A549 (cell line): ENCODE data around the gene VPS26B.
"Not testable (repeated sequence)": the region's sequence is repeated elsewhere in the genome, so short reads cannot be mapped to it uniquely, and the experiment has no call there.

Source experiments
- CBX8 ChIP-seq: fragments of 200-600 bp; sonication (generic); IDR thresholded peaks from 2 replicates; pipeline ENCODE4 v1.6.1; 2016
- TF ChIP-seq, protein P1 (sequence below): fragments of 150-350 bp; IDR thresholded peaks from 2 replicates; pipeline ENCODE4 v1.6.1; 2014; ENCODE audit warnings: low read depth, mild to moderate bottlenecking, low read length
- TF ChIP-seq, protein P2 (sequence below): fragments of 250-450 bp; sonication (Bioruptor Pico); IDR thresholded peaks from 2 replicates; pipeline ENCODE4 v1.5.0; 2021; ENCODE audit warnings: mild to moderate bottlenecking, moderate library complexity, borderline replicate concordance
- TF ChIP-seq, protein P3 (sequence below): fragments of >200 bp; sonication (Bioruptor Twin); formaldehyde crosslinking; IDR thresholded peaks from 3 replicates; pipeline ENCODE4 v1.5.1; 2016
- TF ChIP-seq, protein P4 (sequence below): fragments of 250-450 bp; sonication (Bioruptor Pico); IDR thresholded peaks from 2 replicates; pipeline ENCODE4 v1.5.0; 2020; ENCODE audit warnings: low read depth, mild to moderate bottlenecking, moderate library complexity

DNA sequence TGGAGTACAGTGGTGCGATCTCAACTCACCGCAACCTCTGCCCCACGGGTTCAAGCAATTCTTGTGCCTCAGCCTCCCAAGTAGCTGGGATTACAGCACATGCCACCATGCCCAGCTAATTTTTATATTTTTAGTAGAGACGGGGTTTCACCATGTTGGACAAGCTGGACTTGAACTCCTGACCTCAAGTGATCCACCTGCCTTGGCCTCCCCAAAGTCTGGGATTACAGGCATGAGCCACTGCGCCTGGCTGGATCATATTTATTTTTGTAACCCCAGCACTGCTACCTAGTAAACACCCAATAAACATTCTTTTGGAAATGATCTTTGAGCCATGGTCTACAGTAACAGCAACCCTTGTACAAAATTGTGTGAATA lies 30.7 kb downstream of the VPS26B start:
- TF ChIP-seq CBX8 = not testable (repeated sequence)
- TF ChIP-seq, protein P1, sequence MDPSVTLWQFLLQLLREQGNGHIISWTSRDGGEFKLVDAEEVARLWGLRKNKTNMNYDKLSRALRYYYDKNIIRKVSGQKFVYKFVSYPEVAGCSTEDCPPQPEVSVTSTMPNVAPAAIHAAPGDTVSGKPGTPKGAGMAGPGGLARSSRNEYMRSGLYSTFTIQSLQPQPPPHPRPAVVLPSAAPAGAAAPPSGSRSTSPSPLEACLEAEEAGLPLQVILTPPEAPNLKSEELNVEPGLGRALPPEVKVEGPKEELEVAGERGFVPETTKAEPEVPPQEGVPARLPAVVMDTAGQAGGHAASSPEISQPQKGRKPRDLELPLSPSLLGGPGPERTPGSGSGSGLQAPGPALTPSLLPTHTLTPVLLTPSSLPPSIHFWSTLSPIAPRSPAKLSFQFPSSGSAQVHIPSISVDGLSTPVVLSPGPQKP = not testable (repeated sequence)
- TF ChIP-seq, protein P2, sequence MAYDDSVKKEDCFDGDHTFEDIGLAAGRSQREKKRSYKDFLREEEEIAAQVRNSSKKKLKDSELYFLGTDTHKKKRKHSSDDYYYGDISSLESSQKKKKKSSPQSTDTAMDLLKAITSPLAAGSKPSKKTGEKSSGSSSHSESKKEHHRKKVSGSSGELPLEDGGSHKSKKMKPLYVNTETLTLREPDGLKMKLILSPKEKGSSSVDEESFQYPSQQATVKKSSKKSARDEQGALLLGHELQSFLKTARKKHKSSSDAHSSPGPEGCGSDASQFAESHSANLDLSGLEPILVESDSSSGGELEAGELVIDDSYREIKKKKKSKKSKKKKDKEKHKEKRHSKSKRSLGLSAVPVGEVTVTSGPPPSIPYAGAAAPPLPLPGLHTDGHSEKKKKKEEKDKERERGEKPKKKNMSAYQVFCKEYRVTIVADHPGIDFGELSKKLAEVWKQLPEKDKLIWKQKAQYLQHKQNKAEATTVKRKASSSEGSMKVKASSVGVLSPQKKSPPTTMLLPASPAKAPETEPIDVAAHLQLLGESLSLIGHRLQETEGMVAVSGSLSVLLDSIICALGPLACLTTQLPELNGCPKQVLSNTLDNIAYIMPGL = not testable (repeated sequence)
- TF ChIP-seq, protein P3, sequence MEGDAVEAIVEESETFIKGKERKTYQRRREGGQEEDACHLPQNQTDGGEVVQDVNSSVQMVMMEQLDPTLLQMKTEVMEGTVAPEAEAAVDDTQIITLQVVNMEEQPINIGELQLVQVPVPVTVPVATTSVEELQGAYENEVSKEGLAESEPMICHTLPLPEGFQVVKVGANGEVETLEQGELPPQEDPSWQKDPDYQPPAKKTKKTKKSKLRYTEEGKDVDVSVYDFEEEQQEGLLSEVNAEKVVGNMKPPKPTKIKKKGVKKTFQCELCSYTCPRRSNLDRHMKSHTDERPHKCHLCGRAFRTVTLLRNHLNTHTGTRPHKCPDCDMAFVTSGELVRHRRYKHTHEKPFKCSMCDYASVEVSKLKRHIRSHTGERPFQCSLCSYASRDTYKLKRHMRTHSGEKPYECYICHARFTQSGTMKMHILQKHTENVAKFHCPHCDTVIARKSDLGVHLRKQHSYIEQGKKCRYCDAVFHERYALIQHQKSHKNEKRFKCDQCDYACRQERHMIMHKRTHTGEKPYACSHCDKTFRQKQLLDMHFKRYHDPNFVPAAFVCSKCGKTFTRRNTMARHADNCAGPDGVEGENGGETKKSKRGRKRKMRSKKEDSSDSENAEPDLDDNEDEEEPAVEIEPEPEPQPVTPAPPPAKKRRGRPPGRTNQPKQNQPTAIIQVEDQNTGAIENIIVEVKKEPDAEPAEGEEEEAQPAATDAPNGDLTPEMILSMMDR = not testable (repeated sequence)
- TF ChIP-seq, protein P4, sequence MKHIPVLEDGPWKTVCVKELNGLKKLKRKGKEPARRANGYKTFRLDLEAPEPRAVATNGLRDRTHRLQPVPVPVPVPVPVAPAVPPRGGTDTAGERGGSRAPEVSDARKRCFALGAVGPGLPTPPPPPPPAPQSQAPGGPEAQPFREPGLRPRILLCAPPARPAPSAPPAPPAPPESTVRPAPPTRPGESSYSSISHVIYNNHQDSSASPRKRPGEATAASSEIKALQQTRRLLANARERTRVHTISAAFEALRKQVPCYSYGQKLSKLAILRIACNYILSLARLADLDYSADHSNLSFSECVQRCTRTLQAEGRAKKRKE (CRISPR knock-in tag) = not testable (repeated sequence)
